Fibroblast of lung (primary cell): Measurements from ENCODE around the gene IFNA14. TPM values are rescaled to one million over a fixed set of nuclear protein-coding genes. Genes with fewer than 3 reads are reported as not detected.

ENCODE experiments used
- DNase-seq, 2 donors: peaks; one replicate each; pipeline versions ENCODE4 v3.0.0 to v3.0.0-alpha.2; 2010; ENCODE audit warnings: low read depth in 2 of 2
- H2AFZ ChIP-seq: 2 replicates; pipeline ENCODE4 v1.5.1; 2012; ENCODE audit warnings: low read length, control low read depth, inconsistent platforms
- H3K27ac ChIP-seq: 2 replicates; pipeline ENCODE4 v1.5.1; 2011; ENCODE audit warnings: low read length, control low read depth; ENCODE audit not compliant: insufficient read depth
- H3K27me3 ChIP-seq: 2 replicates; pipeline ENCODE4 v1.5.1; 2011; ENCODE audit warnings: mild to moderate bottlenecking, low read length; ENCODE audit not compliant: control insufficient read depth, insufficient read depth
- H3K36me3 ChIP-seq: 2 replicates; pipeline ENCODE4 v1.5.1; 2011; ENCODE audit warnings: low read length; ENCODE audit not compliant: control insufficient read depth, insufficient read depth
- H3K4me1 ChIP-seq: 2 replicates; pipeline ENCODE4 v1.5.1; 2011; ENCODE audit warnings: low read length; ENCODE audit not compliant: control insufficient read depth, insufficient read depth; ENCODE audit errors: extremely low read depth
- H3K4me2 ChIP-seq: 2 replicates; pipeline ENCODE4 v1.5.1; 2011; ENCODE audit warnings: low read length, control low read depth; ENCODE audit not compliant: insufficient read depth; ENCODE audit errors: extremely low read depth
- H3K4me3 ChIP-seq, 4 experiments: fragments of 200-600 bp in 1 of 4; sonication (generic) in 1 of 4; replicated peaks in 1 of 4; 2 replicates each; pipeline ENCODE4 v1.5.1; 2011 to 2016; ENCODE audit warnings: low read length in 4 of 4, low read depth in 3 of 4, mild to moderate bottlenecking in 3 of 4, control low read depth in 2 of 4, inconsistent platforms in 1 of 4, mixed read lengths in 1 of 4; ENCODE audit not compliant: insufficient read depth in 1 of 4; ENCODE audit errors: control extremely low read depth in 1 of 4
- H3K79me2 ChIP-seq: 2 replicates; pipeline ENCODE4 v1.5.1; 2012; ENCODE audit warnings: mild to moderate bottlenecking, low read length, inconsistent platforms; ENCODE audit not compliant: control insufficient read depth, insufficient read depth
- H3K9ac ChIP-seq: 2 replicates; pipeline ENCODE4 v1.5.1; 2011; ENCODE audit warnings: mild to moderate bottlenecking, low read length, control low read depth; ENCODE audit not compliant: insufficient read depth
- H3K9me3 ChIP-seq: 2 replicates; pipeline ENCODE4 v1.5.1; 2012; ENCODE audit warnings: low read depth, low read length; ENCODE audit not compliant: control insufficient read depth, insufficient read depth
- H4K20me1 ChIP-seq: 2 replicates; pipeline ENCODE4 v1.5.1; 2011; ENCODE audit warnings: low read length; ENCODE audit not compliant: control insufficient read depth, insufficient read depth; ENCODE audit errors: extremely low read depth
- CTCF ChIP-seq, 2 donors: IDR thresholded peaks in 1 of 2; conservative IDR thresholded peaks in 1 of 2; 1 replicate in 1 of 2; 2 replicates in 1 of 2; pipeline ENCODE4 v1.5.1; 2011 to 2012; ENCODE audit warnings: low read length in 2 of 2, control low read depth in 1 of 2, inconsistent platforms in 1 of 2, low read depth in 1 of 2, mild to moderate bottlenecking in 1 of 2
- EZH2 ChIP-seq: IDR thresholded peaks from 2 replicates; pipeline ENCODE4 v1.5.1; 2012; ENCODE audit warnings: low read length, control low read depth, mild to moderate bottlenecking; ENCODE audit errors: missing control alignments
- polyA plus RNA-seq, 2 donors: library from polyadenylated mRNA; depleted of rRNA in 1 of 2; stranded (reverse) in 1 of 2; unstranded in 1 of 2; fragments of >200 nt; gene quantifications; 2 replicates each; pipeline ENCODE4 v1.2.1, GENCODE V29; 2011 to 2012; ENCODE audit warnings: missing spikeins in 1 of 2
- total RNA-seq: library from RNA; depleted of rRNA; stranded (reverse); fragments of >200 nt; gene quantifications from 2 replicates; pipeline ENCODE4 v1.2.1, GENCODE V29; 2014

The IFNA14 gene
- total and polyA plus RNA-seq, 2 donors (not counting 1 experiment from before 2014, with no cell fraction given): not detected

- Histone ChIP-seq H3K4me3 (no peak overlapping the region), H3K79me2 (no peaks in the 10 kb centered on the region), H3K9me3 (no peaks in the 10 kb centered on the region), H3K36me3 (no peaks in the 10 kb centered on the region), H3K27ac (no peak overlapping the region), H3K4me1 (no peaks in the 10 kb centered on the region), H3K27me3 (peaks cover 5% of the 10 kb centered on the region), H3K4me2 (no peak overlapping the region), H4K20me1 (no peaks in the 10 kb centered on the region), H2AFZ (no peak overlapping the region), H3K9ac (no peak overlapping the region)
- no peak for TF ChIP-seq EZH2
- no peak for TF ChIP-seq CTCF (conservative IDR thresholded peaks at IDR 0.05 in 1 of 2, IDR thresholded peaks at IDR 0.05 in 1 of 2; ENCODE audit: low read depth in 1 of 2, low read length in 2 of 2)
- DNase-seq: no peak
Measured at GRCh38 chr9:21267485-21268346, 27.9 kb upstream of the IFNA14 start.

GRCh38 chr9:21266733-21267484, 27.1 kb upstream of the IFNA14 start:
- no peaks in the 10 kb centered on the region for H4K20me1 ChIP-seq
- no peak for TF ChIP-seq CTCF (conservative IDR thresholded peaks at IDR 0.05 in 1 of 2, IDR thresholded peaks at IDR 0.05 in 1 of 2; ENCODE audit: low read depth in 1 of 2, low read length in 2 of 2)
- TF ChIP-seq EZH2: no peak
- no peak overlapping the region for H3K4me2 ChIP-seq
- no peak overlapping the region for H2AFZ ChIP-seq
- no peaks in the 10 kb centered on the region for H3K4me1 ChIP-seq
- no peak overlapping the region for H3K27ac ChIP-seq
- DNase-seq: no peak
- H3K9ac ChIP-seq: no peak overlapping the region
- H3K4me3 ChIP-seq: no peak overlapping the region
- H3K79me2 ChIP-seq: no peaks in the 10 kb centered on the region
- H3K36me3 ChIP-seq: no peaks in the 10 kb centered on the region
- H3K9me3 ChIP-seq: no peaks in the 10 kb centered on the region
- peaks cover 5% of the 10 kb centered on the region for H3K27me3 ChIP-seq

GRCh38 chr9:21265421-21266189, 25.8 kb upstream of the IFNA14 start:
- Histone ChIP-seq H3K4me2 (no peak overlapping the region), H3K4me3 (no peak overlapping the region), H3K79me2 (no peaks in the 10 kb centered on the region), H2AFZ (no peak overlapping the region), H3K27ac (no peak overlapping the region), H4K20me1 (no peaks in the 10 kb centered on the region), H3K4me1 (no peaks in the 10 kb centered on the region), H3K27me3 (peaks cover 5% of the 10 kb centered on the region), H3K9me3 (no peaks in the 10 kb centered on the region), H3K9ac (no peak overlapping the region), H3K36me3 (no peaks in the 10 kb centered on the region)
- no peak for DNase-seq
- no peak for TF ChIP-seq CTCF (conservative IDR thresholded peaks at IDR 0.05 in 1 of 2, IDR thresholded peaks at IDR 0.05 in 1 of 2; ENCODE audit: low read depth in 1 of 2, low read length in 2 of 2)
- no peak for TF ChIP-seq EZH2
